ENCODE results near the gene TBC1D4. TPM values are rescaled to one million over a fixed set of nuclear protein-coding genes. Genes with fewer than 3 reads are reported as not detected.
"Not testable (repeated sequence)": the region's sequence is repeated elsewhere in the genome, so short reads cannot be mapped to it uniquely, and the experiment has no call there.

Gene TBC1D4
- total RNA-seq, 1 donor from 2014 or later = 30.4 TPM

GRCh38 chr13:75324413-75324940 is 157.5 kb downstream of the TBC1D4 start:
- DNase-seq = no peak

GRCh38 chr13:75321084-75321483 is 160.9 kb downstream of the TBC1D4 start:
- no peak for DNase-seq

- DNase-seq = peak; percentile 2
Measured at GRCh38 chr13:75319254-75319653, 162.7 kb downstream of the TBC1D4 start.

- no peak for DNase-seq
Measured at GRCh38 chr13:75318138-75318833, 163.7 kb downstream of the TBC1D4 start.

GRCh38 chr13:75316427-75316826 is 165.5 kb downstream of the TBC1D4 start:
- no peak for DNase-seq

GRCh38 chr13:75312884-75313520 is 169.0 kb downstream of the TBC1D4 start:
- DNase-seq = no peak

GRCh38 chr13:75309981-75310580 is 171.9 kb downstream of the TBC1D4 start:
- DNase-seq = no peak

GRCh38 chr13:75308222-75308621 is 173.7 kb downstream of the TBC1D4 start:
- DNase-seq = no peak

- DNase-seq = no peak
Measured at GRCh38 chr13:75307370-75307949, 174.5 kb downstream of the TBC1D4 start.

- not testable (repeated sequence) for DNase-seq
Measured at GRCh38 chr13:75306967-75307366, 175.0 kb downstream of the TBC1D4 start.

GRCh38 chr13:75305059-75305458 is 176.9 kb downstream of the TBC1D4 start:
- DNase-seq = no peak

- DNase-seq = no peak
Measured at GRCh38 chr13:75303263-75303662, 178.7 kb downstream of the TBC1D4 start.

- DNase-seq = no peak
Measured at GRCh38 chr13:75302071-75302698, 179.8 kb downstream of the TBC1D4 start.

- peak; percentile 48 for DNase-seq
Measured at GRCh38 chr13:75299913-75300862, 181.8 kb downstream of the TBC1D4 start.

GRCh38 chr13:75299246-75299645 is 182.7 kb downstream of the TBC1D4 start:
- DNase-seq = no peak

- DNase-seq = no peak
Measured at GRCh38 chr13:75296641-75297040, 185.3 kb downstream of the TBC1D4 start.

GRCh38 chr13:75295201-75295600 is 186.8 kb downstream of the TBC1D4 start:
- no peak for DNase-seq

GRCh38 chr13:75294110-75294509 is 187.9 kb downstream of the TBC1D4 start:
- no peak for DNase-seq

GRCh38 chr13:75285310-75285709 is 196.7 kb downstream of the TBC1D4 start:
- DNase-seq = no peak

GRCh38 chr13:75279834-75280369 is 202.1 kb downstream of the TBC1D4 start:
- no peak for DNase-seq

GRCh38 chr13:75273695-75274094 is 208.3 kb downstream of the TBC1D4 start:
- not testable (repeated sequence) for DNase-seq
